ENCODE data around the gene TBC1D7.

The TBC1D7 gene

GRCh38 chr6:13371421-13372072 lies 43.2 kb upstream of the TBC1D7 start:
- TF ChIP-seq CTCF (conservative IDR thresholded peaks at IDR 0.05), result no peak
- no peak overlapping the region for H3K27ac ChIP-seq

- H3K27ac ChIP-seq, result no peak overlapping the region
- no peak for TF ChIP-seq CTCF (conservative IDR thresholded peaks at IDR 0.05)
Observed at GRCh38 chr6:13370623-13371022, 42.3 kb upstream of the TBC1D7 start.

GRCh38 chr6:13369591-13369990 lies 41.3 kb upstream of the TBC1D7 start:
- no peak overlapping the region for H3K27ac ChIP-seq
- no peak for TF ChIP-seq CTCF (conservative IDR thresholded peaks at IDR 0.05)

- no peak overlapping the region for H3K27ac ChIP-seq
- TF ChIP-seq CTCF (conservative IDR thresholded peaks at IDR 0.05), result no peak
Observed at GRCh38 chr6:13368731-13369115, 40.4 kb upstream of the TBC1D7 start.

DNA sequence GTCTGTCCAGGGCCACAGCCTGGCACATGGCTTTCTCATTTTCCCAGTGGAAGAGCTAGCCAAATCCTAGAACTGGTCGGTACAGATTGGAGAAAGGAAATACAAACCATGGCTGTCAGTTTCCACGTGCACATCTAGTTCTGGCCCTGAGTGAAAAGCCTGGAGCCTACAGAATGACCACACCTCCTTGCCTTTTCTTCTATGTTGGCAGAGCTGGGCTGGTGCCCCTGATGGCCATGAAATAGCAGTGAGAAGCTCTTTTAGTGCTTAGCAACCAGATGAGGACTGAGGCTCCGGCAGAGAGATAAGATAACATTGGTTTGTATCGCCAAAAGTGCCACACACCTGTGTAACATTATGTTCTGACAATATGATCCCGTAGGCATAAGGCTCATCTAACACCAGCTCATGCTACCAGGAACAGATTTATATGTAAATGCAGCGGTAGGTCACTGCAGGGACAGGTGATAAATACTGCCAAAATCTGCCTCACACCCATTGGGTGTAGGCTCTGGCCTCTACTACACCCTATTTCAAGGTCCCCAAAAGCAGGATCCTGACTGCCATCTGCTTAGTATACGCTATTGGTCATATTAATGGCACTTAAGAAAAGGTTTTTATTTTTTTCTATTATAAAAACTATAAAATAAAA lies 39.9 kb upstream of the TBC1D7 start:
- no peak for TF ChIP-seq CTCF (conservative IDR thresholded peaks at IDR 0.05)
- H3K27ac ChIP-seq, result no peak overlapping the region

DNA sequence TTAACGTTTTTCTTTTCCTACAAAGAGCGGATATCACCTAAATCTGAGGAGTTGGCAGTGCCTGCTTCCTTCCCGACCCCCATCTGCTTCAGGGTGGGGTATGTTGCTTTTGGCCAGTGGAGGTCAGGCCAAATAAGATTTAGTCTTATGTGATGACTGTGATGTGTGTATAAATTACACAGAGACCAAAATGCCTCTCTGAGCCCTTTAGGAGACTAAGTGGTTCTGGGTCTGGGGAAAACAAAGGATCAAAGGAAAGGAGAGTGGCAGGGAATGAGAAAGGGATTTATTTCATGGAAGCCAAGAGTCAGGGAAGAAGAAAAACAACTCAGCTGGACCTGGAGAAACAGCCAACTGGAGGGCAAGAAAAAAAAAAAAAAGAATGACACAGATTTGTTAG lies 39.1 kb upstream of the TBC1D7 start:
- H3K27ac ChIP-seq, result no peak overlapping the region
- TF ChIP-seq CTCF (conservative IDR thresholded peaks at IDR 0.05), result no peak

DNA sequence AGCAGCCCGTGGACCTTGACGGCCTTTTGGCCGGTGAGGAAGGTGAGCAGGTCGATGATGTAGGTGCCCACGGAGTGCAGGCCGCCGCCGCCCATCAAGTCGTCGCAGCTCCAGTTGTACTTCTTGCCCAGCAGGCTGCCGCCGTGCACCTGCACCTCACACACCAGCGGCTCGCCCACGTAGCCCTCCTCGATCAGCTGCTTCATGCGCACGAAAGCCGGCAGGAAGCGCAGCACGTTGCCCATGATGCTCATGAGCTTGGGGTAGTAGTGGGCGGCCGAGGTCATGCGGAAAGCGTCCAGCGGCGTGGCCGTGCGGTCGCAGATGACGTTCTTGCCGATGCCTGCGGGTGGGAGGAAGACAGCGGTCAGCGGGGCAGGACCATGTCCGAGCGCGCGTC lies 37.0 kb upstream of the TBC1D7 start:
- no peak overlapping the region for H3K27ac ChIP-seq
- no peak for TF ChIP-seq CTCF (conservative IDR thresholded peaks at IDR 0.05)

All from VCaP (cell line).